HG03460 (cell line): Measurements from ENCODE around the gene SUB1.

Source experiments
- ATAC-seq: cut with Tn5 transposase; IDR thresholded peaks from one replicate; pipeline ENCODE4 v1.9.1; 2021; ENCODE audit not compliant: unreplicated experiment

Gene SUB1

DNA sequence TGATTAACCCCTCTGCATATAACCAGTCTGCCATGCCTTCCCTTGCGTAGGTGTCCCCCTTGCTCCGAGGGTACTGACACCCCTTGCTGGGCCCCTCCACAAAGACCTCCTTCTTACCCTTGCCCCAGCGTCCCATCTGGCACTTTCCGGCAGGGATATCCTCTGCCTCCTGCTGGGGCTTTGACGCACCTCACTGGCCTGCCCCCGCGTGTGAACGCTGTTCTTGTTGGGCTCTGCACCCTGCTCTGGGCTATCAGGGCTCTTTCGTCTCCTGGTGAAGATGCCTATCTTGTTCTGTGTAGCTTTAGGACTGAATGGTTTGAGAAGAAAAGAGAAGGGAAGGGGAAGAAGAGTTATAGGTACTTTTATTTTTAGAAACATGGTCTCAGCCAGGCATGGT is 53.0 kb downstream of the SUB1 start:
- no peak for ATAC-seq

DNA sequence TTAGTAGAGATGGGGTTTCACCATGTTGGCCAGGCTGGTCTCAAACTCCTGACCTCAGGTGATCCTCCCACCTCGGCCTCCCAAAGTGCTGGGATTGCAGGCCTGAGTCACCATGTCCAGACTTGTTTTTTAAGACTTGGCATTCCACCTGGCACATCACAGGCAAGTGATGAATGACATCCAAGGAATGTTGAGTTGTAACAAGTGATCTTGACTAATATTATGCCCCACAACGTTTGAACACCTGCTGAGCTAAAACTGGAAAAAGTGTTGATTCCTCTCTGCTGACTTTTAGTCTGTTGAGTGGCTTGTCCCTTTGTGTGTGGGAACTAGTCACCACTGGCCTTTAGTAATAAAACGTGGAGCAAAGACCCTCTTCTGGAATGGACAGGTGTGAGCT is 54.6 kb downstream of the SUB1 start:
- no peak for ATAC-seq

DNA sequence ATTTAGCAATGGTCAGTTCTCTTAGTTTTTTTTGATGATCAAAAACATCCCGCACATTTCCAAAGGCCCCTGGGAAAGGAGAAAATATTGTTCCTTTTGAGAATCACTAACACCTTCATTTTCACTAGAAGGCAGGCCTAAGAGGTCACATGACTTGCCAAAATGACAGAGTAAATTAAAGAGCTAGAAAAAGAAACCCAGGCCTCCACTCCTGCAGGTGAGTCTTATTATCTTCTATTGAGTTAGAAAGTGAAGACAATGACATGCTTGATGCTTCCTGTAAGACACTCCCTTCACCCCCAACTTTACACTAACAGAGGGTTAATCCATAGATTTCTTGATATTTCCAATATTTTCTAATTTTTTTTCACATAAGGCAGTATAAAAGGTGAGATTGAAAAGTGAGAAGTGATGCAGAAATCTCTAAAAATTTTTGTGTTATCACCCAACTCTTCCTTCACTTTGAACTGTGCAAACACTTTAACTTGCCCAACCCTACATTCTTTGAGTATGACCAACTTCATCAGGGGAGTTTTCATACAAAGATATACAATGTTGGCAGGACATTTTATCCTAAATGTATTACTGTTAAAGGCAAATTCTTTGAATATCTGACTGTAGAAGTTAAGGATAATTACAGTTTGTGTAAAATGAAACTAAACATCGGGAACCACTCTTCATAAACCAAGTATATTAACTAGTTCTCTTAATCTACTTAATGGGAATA is 57.1 kb downstream of the SUB1 start:
- no peak for ATAC-seq

DNA sequence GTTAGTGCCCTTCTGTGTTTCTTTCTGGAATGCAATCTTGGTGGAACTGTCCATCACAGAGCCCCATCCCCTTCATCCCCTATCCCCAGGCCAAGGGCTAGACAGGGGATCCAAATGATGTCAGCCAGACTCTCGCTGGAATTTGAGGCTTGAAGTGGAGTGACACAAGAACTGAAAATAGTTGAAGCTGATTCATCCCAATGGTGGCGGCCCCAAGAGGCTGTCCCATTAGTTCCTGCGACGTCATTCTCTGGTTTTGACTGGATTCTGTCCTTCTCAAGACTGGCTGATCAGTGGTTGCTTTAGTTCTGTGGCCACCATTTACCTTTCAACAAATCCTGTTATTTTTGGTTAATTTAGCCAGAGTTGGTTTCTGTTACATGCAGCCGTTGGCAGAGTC is 59.9 kb downstream of the SUB1 start:
- ATAC-seq, result no peak

DNA sequence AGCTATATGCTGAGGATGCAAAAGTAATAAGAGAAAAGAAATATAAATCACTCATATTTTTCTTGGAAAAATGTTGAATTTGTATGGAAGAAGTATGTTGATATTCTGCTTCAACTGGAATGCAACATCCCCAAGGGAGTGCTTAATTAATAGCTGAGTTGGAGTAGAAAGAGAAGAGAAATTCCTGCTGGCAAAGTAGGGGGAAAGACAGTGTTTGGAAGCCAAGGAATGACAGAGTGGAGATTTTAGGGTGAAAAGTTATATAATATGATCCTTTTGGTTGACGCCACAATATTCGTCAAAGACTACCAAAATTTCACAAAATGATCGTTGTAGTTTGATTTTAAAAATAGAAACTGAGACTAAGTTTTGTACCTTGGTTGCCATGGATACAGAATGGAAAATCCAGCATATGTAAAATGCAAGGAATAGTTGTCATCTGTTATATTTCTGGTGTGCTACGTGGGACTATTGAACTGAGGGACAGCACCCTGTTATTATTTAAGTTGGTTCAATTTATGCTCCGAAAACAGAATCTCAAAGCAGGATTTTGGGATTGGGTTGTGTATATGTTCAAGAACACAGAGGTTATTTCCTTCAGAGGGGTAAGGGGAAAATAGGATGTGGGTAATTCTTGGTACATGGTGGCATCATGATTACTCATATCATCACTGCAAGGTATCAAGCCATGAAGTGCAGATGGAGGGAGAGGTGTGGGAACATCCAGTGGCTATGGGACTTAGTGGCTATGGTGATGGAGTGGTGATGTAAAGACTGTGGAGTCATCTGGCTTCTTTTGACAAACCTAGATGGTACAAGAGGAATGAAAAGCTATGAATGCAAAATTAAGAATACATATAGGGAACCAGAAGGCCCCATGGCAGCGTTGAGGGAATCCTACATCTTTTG is 61.0 kb downstream of the SUB1 start:
- ATAC-seq, result no peak

DNA sequence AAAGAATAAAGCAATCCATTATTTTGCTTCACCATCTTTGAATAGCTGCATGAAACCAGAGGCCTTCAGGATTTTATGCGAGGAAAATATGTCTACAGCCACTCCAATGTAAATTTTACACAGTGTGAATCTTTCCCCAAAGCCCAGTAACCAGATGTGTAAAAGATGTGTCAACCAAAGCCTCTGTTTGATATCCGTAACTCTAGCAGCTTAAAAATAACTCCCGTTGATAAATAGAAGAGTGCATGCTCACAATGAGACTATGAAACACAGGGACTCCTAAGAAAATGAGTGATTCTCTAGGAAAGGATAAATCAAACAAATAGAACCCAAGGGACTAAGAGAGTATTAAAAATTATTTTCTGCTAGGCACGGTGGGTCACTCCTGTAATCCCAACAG is 65.7 kb downstream of the SUB1 start:
- no peak for ATAC-seq

DNA sequence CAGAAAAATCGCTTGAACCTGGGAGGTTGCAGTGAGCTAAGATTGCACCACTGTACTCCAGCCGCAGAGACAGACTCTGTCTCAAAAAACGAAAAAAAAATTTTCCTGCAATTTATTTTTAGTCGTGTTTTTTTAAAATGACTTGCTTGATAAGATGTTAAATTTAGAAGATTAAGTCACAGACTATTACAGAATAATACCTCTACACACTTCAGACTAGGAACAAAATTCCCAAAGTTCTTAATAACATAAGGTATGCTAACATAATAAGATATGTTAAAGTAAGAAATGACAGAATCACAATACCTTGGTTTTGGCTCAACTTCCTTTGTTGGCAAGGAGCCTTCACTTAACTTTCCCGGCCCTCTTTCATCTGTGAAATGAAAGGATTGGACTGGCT is 66.3 kb downstream of the SUB1 start:
- ATAC-seq, result no peak
